Stimulated activated CD8-positive, alpha-beta memory T cell treated with anti-CD3 and anti-CD28 coated beads, Interleukin-2, amount 100 ng/mL, for 48 hours (primary cell): ENCODE measurements around the gene KIRREL3.
"Not testable (repeated sequence)": the region's sequence is repeated elsewhere in the genome, so short reads cannot be mapped to it uniquely, and the experiment has no call there.

Experiments used
- DNase-seq, 2 donors: peaks; one replicate each; pipeline ENCODE4 v3.0.0-alpha.2; 2020; ENCODE audit warnings: low read depth in 2 of 2

KIRREL3 gene

GRCh38 chr11:126405374-126405773 is 595.2 kb downstream of the KIRREL3 start:
- no peak for DNase-seq

GRCh38 chr11:126404367-126404766 is 596.2 kb downstream of the KIRREL3 start:
- DNase-seq: no peak

- DNase-seq: no peak
Measured at GRCh38 chr11:126403658-126404057, 596.9 kb downstream of the KIRREL3 start.

- DNase-seq: no peak
Measured at GRCh38 chr11:126403022-126403581, 597.5 kb downstream of the KIRREL3 start.

- DNase-seq: no peak
Measured at GRCh38 chr11:126400479-126400878, 600.1 kb downstream of the KIRREL3 start.

GRCh38 chr11:126400019-126400418 is 600.6 kb downstream of the KIRREL3 start:
- no peak for DNase-seq

GRCh38 chr11:126398721-126399120 is 601.8 kb downstream of the KIRREL3 start:
- DNase-seq: no peak

GRCh38 chr11:126398296-126398695 is 602.3 kb downstream of the KIRREL3 start:
- DNase-seq: no peak

- no peak for DNase-seq
Measured at GRCh38 chr11:126396965-126397364, 603.6 kb downstream of the KIRREL3 start.

- DNase-seq: not testable (repeated sequence)
Measured at GRCh38 chr11:126396266-126396665, 604.3 kb downstream of the KIRREL3 start.

GRCh38 chr11:126395784-126396183 is 604.8 kb downstream of the KIRREL3 start:
- not testable (repeated sequence) for DNase-seq

- DNase-seq: not testable (repeated sequence)
Measured at GRCh38 chr11:126394634-126395072, 605.9 kb downstream of the KIRREL3 start.

- DNase-seq: no peak
Measured at GRCh38 chr11:126394036-126394435, 606.5 kb downstream of the KIRREL3 start.

- no peak for DNase-seq
Measured at GRCh38 chr11:126393143-126393542, 607.4 kb downstream of the KIRREL3 start.

- DNase-seq: no peak
Measured at GRCh38 chr11:126392633-126393013, 607.9 kb downstream of the KIRREL3 start.

GRCh38 chr11:126391970-126392632 is 608.5 kb downstream of the KIRREL3 start:
- DNase-seq: no peak

- DNase-seq: no peak
Measured at GRCh38 chr11:126391286-126391954, 609.1 kb downstream of the KIRREL3 start.

GRCh38 chr11:126390272-126390867 is 610.2 kb downstream of the KIRREL3 start:
- no peak for DNase-seq

- DNase-seq: no peak
Measured at GRCh38 chr11:126387857-126388256, 612.7 kb downstream of the KIRREL3 start.

GRCh38 chr11:126386729-126387071 is 613.9 kb downstream of the KIRREL3 start:
- DNase-seq: not testable (repeated sequence)

- DNase-seq: no peak
Measured at GRCh38 chr11:126385991-126386728, 614.4 kb downstream of the KIRREL3 start.

- DNase-seq: no peak
Measured at GRCh38 chr11:126384449-126385070, 616.0 kb downstream of the KIRREL3 start.
